ENCODE data around the gene SUN2.

Gene SUN2

GRCh38 chr22:38707346-38707745, 48.5 kb downstream of the SUN2 start (continued):
- TF ChIP-seq HOXD13 (CRISPR knock-in tag; IDR thresholded peaks at IDR 0.05; ENCODE audit: borderline replicate concordance) (no peak), PRDM6 (tag by site-specific recombination; IDR thresholded peaks at IDR 0.05) (no peak)

GRCh38 chr22:38706901-38707195, 49.0 kb downstream of the SUN2 start:
- Histone ChIP-seq H3K4me3 (ENCODE audit: low read depth, low read length) (peak overlapping the region; percentile 92), H3K4me1 (ENCODE audit: control insufficient read depth, insufficient read depth, low read length) (peaks cover 13% of the 10 kb centered on the region), H3K9me3 (ENCODE audit: control insufficient read depth, insufficient read depth, low read depth, low read length) (no peaks in the 10 kb centered on the region), H3K36me3 (ENCODE audit: control insufficient read depth in 2 of 2, insufficient read depth in 1 of 2, low read length in 2 of 2) (peaks cover 5 to 32% of the 10 kb centered on the region in 2 experiments; a peak in 1 of 3 replicates), H3K27ac (ENCODE audit: extremely low read depth, low read depth, low read length) (peak overlapping the region; percentile 94)
- POLR2A ChIA-PET: interaction anchor here (0.7 to 2.0 kb wide), 5 partner anchors 8 to 211 kb away, joined by 3 to 17 read pairs (median 7); no protein-coding TSS in a partner anchor
- TF ChIP-seq PRDM1 (tag by site-specific recombination; IDR thresholded peaks at IDR 0.05) (peak; percentile 90), ZNF324 (tag by site-specific recombination; IDR thresholded peaks at IDR 0.05) (no peak), IKZF3 (tag by site-specific recombination; IDR thresholded peaks at IDR 0.05) (0 out of 2 replicates have a peak, but pooled peaks have one; percentile 33), ZNF837 (tag by site-specific recombination; IDR thresholded peaks at IDR 0.05) (no peak), ZNF280C (tag by site-specific recombination; IDR thresholded peaks at IDR 0.05) (no peak), KLF1 (tag by site-specific recombination; IDR thresholded peaks at IDR 0.05) (no peak), ZNF510 (tag by site-specific recombination; IDR thresholded peaks at IDR 0.05; ENCODE audit: insufficient replicate concordance) (no peak)
- CTCF ChIA-PET: interaction anchor here (1.2 to 2.2 kb wide), 5 partner anchors 12 to 26 kb away, joined by 4 to 19 read pairs (median 5); no protein-coding TSS in a partner anchor

GRCh38 chr22:38706101-38706900, 49.5 kb downstream of the SUN2 start:
- Histone ChIP-seq H3K9me3 (ENCODE audit: control insufficient read depth, insufficient read depth, low read depth, low read length) (no peaks in the 10 kb centered on the region), H3K27ac (ENCODE audit: extremely low read depth, low read depth, low read length) (peak overlapping the region; percentile 94), H3K4me1 (ENCODE audit: control insufficient read depth, insufficient read depth, low read length) (peaks cover 13% of the 10 kb centered on the region), H3K4me3 (ENCODE audit: low read depth, low read length) (peak overlapping the region; percentile 92), H3K36me3 (ENCODE audit: control insufficient read depth in 2 of 2, insufficient read depth in 1 of 2, low read length in 2 of 2) (peaks cover 5 to 29% of the 10 kb centered on the region in 2 experiments; a peak in 1 of 3 replicates)
- ChIA-PET CTCF (interaction anchor here (0.7 to 2.2 kb wide), 8 partner anchors 8 to 593 kb away, joined by 3 to 19 read pairs (median 4); partner anchors contain the start of gene TOMM22), POLR2A (interaction anchor here (0.7 to 2.0 kb wide), 10 partner anchors 9 to 210 kb away, joined by 3 to 17 read pairs (median 6); partner anchors contain the start of gene TOMM22)
- TF ChIP-seq ZBTB20 (tag by site-specific recombination; IDR thresholded peaks at IDR 0.05): peak; percentile 70; the same call in 1 of the 2 replicates
- TF ChIP-seq, protein P1, sequence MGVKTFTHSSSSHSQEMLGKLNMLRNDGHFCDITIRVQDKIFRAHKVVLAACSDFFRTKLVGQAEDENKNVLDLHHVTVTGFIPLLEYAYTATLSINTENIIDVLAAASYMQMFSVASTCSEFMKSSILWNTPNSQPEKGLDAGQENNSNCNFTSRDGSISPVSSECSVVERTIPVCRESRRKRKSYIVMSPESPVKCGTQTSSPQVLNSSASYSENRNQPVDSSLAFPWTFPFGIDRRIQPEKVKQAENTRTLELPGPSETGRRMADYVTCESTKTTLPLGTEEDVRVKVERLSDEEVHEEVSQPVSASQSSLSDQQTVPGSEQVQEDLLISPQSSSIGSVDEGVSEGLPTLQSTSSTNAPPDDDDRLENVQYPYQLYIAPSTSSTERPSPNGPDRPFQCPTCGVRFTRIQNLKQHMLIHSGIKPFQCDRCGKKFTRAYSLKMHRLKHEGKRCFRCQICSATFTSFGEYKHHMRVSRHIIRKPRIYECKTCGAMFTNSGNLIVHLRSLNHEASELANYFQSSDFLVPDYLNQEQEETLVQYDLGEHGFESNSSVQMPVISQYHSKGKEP (tag by site-specific recombination; IDR thresholded peaks at IDR 0.05): peak; percentile 9; the same call in 1 of the 2 replicates
- TF ChIP-seq, protein P2, sequence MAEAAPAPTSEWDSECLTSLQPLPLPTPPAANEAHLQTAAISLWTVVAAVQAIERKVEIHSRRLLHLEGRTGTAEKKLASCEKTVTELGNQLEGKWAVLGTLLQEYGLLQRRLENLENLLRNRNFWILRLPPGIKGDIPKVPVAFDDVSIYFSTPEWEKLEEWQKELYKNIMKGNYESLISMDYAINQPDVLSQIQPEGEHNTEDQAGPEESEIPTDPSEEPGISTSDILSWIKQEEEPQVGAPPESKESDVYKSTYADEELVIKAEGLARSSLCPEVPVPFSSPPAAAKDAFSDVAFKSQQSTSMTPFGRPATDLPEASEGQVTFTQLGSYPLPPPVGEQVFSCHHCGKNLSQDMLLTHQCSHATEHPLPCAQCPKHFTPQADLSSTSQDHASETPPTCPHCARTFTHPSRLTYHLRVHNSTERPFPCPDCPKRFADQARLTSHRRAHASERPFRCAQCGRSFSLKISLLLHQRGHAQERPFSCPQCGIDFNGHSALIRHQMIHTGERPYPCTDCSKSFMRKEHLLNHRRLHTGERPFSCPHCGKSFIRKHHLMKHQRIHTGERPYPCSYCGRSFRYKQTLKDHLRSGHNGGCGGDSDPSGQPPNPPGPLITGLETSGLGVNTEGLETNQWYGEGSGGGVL (tag by site-specific recombination; IDR thresholded peaks at IDR 0.05): peak; percentile 56; the same call in 1 of the 2 replicates
- TF ChIP-seq GLIS1 (tag by site-specific recombination; IDR thresholded peaks at IDR 0.05): peak; percentile 95
- TF ChIP-seq YY2 (tag by site-specific recombination; IDR thresholded peaks at IDR 0.05): no peak
- peak; percentile 69 for TF ChIP-seq ZIC2 (tag by site-specific recombination; IDR thresholded peaks at IDR 0.05)
- 0 out of 2 replicates have a peak, but pooled peaks have one; percentile 62 for TF ChIP-seq ZNF184 (tag by site-specific recombination; IDR thresholded peaks at IDR 0.05)
- no peak for TF ChIP-seq IKZF3 (tag by site-specific recombination; IDR thresholded peaks at IDR 0.05)
- TF ChIP-seq ZBTB8A (tag by site-specific recombination; IDR thresholded peaks at IDR 0.05): peak; percentile 54; the same call in 1 of the 2 replicates
- TF ChIP-seq ZBTB48 (tag by site-specific recombination; IDR thresholded peaks at IDR 0.05): peak; percentile 67; the same call in 1 of the 2 replicates
- TF ChIP-seq ZNF558 (tag by site-specific recombination; IDR thresholded peaks at IDR 0.05): no peak
- TF ChIP-seq ZNF404 (tag by site-specific recombination; IDR thresholded peaks at IDR 0.05): no peak
- TF ChIP-seq ZNF2 (tag by site-specific recombination; IDR thresholded peaks at IDR 0.05): no peak
- peak; percentile 88; the same call in 1 of the 2 replicates for TF ChIP-seq ZNF660 (tag by site-specific recombination; IDR thresholded peaks at IDR 0.05)
- TF ChIP-seq ZXDB (tag by site-specific recombination; IDR thresholded peaks at IDR 0.05): peak; percentile 57; the same call in 1 of the 2 replicates

All from HEK293 (cell line).